Esophagus squamous epithelium (tissue), 4 donors: ENCODE data around the gene CUEDC1.

Source experiments
- CTCF ChIP-seq, 6 experiments: fragments of 450-650 bp in 4 of 6; fragments of 200-600 bp in 2 of 6; sonication (generic) in 2 of 6; IDR thresholded peaks; one replicate each; pipeline ENCODE4 v1.5.1; 2016 to 2019; ENCODE audit warnings: antibody characterized with exemption in 6 of 6, mild to moderate bottlenecking in 4 of 6, moderate library complexity in 4 of 6
- POLR2A ChIP-seq, 4 donors: fragments of 450-650 bp; IDR thresholded peaks; one replicate each; pipeline ENCODE4 v1.6.1; 2017; ENCODE audit warnings: antibody characterized with exemption in 4 of 4, mild to moderate bottlenecking in 4 of 4, moderate library complexity in 3 of 4

- TF ChIP-seq CTCF (IDR thresholded peaks at IDR 0.05) = no peak
- TF ChIP-seq POLR2A (IDR thresholded peaks at IDR 0.05) = no peak
Measured at GRCh38 chr17:57879437-57880085, 75.7 kb downstream of the CUEDC1 start.
